Activated effector memory CD4-positive, alpha-beta T cell treated with anti-CD3 and anti-CD28 coated beads, Interleukin-2, amount 50 U/mL, for 16 hours (primary cell): Measurements from ENCODE around the gene DPP6.
"Not testable (repeated sequence)": the region's sequence is repeated elsewhere in the genome, so short reads cannot be mapped to it uniquely, and the experiment has no call there.

Experiments
- DNase-seq: peaks from one replicate; pipeline ENCODE4 v3.0.0-alpha.2; 2020

DPP6 gene

GRCh38 chr7:154628556-154628955 lies 576.4 kb downstream of the DPP6 start:
- DNase-seq, result no peak

GRCh38 chr7:154631162-154631561 lies 579.0 kb downstream of the DPP6 start:
- no peak for DNase-seq

GRCh38 chr7:154633641-154634040 lies 581.4 kb downstream of the DPP6 start:
- no peak for DNase-seq

- DNase-seq, result no peak
Observed at GRCh38 chr7:154638286-154638685, 586.1 kb downstream of the DPP6 start.

GRCh38 chr7:154640266-154640865 lies 588.2 kb downstream of the DPP6 start:
- DNase-seq, result no peak

GRCh38 chr7:154640917-154641316 lies 588.7 kb downstream of the DPP6 start:
- DNase-seq, result no peak

GRCh38 chr7:154644366-154644765 lies 592.2 kb downstream of the DPP6 start:
- no peak for DNase-seq

- no peak for DNase-seq
Observed at GRCh38 chr7:154646126-154647013, 594.2 kb downstream of the DPP6 start.

- DNase-seq, result no peak
Observed at GRCh38 chr7:154647625-154648024, 595.4 kb downstream of the DPP6 start.

GRCh38 chr7:154649015-154649414 lies 596.8 kb downstream of the DPP6 start:
- DNase-seq, result no peak

GRCh38 chr7:154649434-154649833 lies 597.2 kb downstream of the DPP6 start:
- no peak for DNase-seq

GRCh38 chr7:154650275-154650674 lies 598.1 kb downstream of the DPP6 start:
- no peak for DNase-seq

- no peak for DNase-seq
Observed at GRCh38 chr7:154651501-154651900, 599.3 kb downstream of the DPP6 start.

- DNase-seq, result no peak
Observed at GRCh38 chr7:154652564-154652963, 600.4 kb downstream of the DPP6 start.

GRCh38 chr7:154653281-154653680 lies 601.1 kb downstream of the DPP6 start:
- DNase-seq, result no peak

- DNase-seq, result no peak
Observed at GRCh38 chr7:154656618-154657017, 604.4 kb downstream of the DPP6 start.

GRCh38 chr7:154666768-154667167 lies 614.6 kb downstream of the DPP6 start:
- DNase-seq, result no peak

- no peak for DNase-seq
Observed at GRCh38 chr7:154672659-154673415, 620.6 kb downstream of the DPP6 start.

GRCh38 chr7:154674191-154674590 lies 622.0 kb downstream of the DPP6 start:
- DNase-seq, result no peak

GRCh38 chr7:154675560-154675959 lies 623.4 kb downstream of the DPP6 start:
- no peak for DNase-seq

- not testable (repeated sequence) for DNase-seq
Observed at GRCh38 chr7:154676033-154676421, 623.8 kb downstream of the DPP6 start.

GRCh38 chr7:154676422-154677073 lies 624.4 kb downstream of the DPP6 start:
- DNase-seq, result no peak

GRCh38 chr7:154677454-154677853 lies 625.3 kb downstream of the DPP6 start:
- no peak for DNase-seq
